ENCODE data around the gene MDFI.

The MDFI gene

DNA sequence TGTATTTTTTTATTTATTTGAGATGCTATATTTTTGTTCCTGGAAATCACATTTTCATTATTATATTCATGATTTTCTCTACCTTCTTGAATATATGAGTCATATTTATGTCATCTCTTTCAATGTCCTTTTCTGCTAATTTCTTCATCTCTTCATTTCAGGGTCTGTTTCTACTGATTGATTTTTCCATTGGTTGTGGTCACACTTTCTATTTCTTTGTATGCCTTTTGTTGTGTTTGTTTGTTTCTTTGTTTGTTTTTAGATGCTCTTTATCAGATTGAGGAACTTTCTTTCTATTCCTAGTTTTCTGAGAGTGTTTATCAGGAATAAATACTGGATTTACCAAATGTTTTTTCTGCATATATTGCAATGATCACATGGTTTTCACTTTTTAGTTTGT lies 16.9 kb upstream of the MDFI start:
- H3K27ac ChIP-seq = no peak overlapping the region
- H3K4me3 ChIP-seq = no peak overlapping the region
- no peaks in the 10 kb centered on the region for H4K20me1 ChIP-seq
- H3K4me2 ChIP-seq = no peak overlapping the region
- peaks cover 65% of the 10 kb centered on the region for H3K4me1 ChIP-seq
- H3K9ac ChIP-seq = no peak overlapping the region
- no peak for TF ChIP-seq Cebpa-rat (IDR thresholded peaks at IDR 0.05)
- no peaks in the 10 kb centered on the region for H3K36me3 ChIP-seq
- peaks cover 24% of the 10 kb centered on the region for H3K9me3 ChIP-seq
- H3K27me3 ChIP-seq = no peaks in the 10 kb centered on the region

DNA sequence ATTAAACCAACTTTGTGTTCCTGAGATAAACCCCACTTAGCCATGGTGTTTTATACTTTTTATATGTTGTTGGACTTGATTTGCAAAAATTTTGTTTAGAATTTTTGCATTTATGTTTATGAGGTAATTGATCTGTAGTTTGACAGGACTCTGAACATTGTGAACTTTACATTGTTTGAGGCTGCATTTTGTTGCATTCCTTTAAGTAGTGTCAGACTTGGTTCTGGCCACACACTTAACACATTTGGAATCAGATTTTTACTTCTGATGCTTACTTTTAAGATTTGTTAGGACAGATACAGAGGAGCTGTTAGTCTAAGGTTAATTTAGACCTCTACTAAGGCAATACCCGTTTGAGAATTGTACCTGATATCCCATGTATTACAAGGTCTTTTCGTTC lies 16.5 kb upstream of the MDFI start:
- H3K4me1 ChIP-seq = peaks cover 70% of the 10 kb centered on the region
- no peak overlapping the region for H3K4me3 ChIP-seq
- no peak for TF ChIP-seq Cebpa-rat (IDR thresholded peaks at IDR 0.05)
- H3K27me3 ChIP-seq = no peaks in the 10 kb centered on the region
- no peaks in the 10 kb centered on the region for H3K36me3 ChIP-seq
- H3K9me3 ChIP-seq = peaks cover 24% of the 10 kb centered on the region
- no peaks in the 10 kb centered on the region for H4K20me1 ChIP-seq
- no peak overlapping the region for H3K9ac ChIP-seq
- peak overlapping the region; percentile 84 for H3K4me2 ChIP-seq
- peak overlapping the region; percentile 96 for H3K27ac ChIP-seq

DNA sequence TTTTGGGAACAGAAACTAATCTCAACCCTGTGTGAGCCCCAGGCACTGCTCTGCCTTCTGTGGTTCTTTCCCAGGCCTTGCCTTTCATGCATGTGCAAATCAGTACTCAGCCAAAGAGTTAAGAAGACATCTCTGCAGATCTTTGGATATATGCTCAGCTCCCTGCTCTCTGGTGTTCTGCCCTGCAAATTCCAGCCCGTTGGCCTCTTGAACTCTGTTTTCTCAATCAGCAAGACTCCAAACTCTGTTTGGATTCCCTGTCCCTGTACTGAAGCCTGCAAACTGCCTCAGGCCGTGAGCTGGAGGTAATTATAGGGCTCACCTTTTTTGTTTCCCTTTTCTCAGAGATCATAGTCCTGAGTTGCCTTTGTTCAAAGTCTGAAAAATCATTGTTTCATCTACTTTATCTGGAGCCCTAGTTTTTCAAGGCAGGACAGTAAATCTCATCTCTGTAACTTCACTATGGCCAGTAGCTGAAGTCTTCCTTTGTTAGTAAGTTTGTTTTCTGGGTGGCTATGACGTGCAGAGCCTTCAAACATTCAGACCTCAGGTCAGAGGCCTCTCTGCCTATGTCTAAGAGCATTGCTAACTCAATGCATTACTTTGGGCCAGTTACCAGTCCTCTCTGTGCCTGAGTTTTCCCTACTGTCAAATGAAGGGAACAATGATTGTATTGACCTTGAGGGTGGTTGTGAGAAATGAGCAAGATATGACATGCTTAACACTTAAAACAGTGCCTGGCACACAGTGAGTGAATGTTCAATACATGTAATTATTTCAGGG lies 15.9 kb upstream of the MDFI start:
- Histone ChIP-seq H3K4me3 (no peak overlapping the region), H3K4me2 (peak overlapping the region; percentile 84), H3K27ac (peak overlapping the region; percentile 96), H3K9ac (peak overlapping the region; percentile 78), H3K9me3 (peaks cover 24% of the 10 kb centered on the region), H3K27me3 (no peaks in the 10 kb centered on the region), H4K20me1 (no peaks in the 10 kb centered on the region), H3K4me1 (peaks cover 76% of the 10 kb centered on the region), H3K36me3 (no peaks in the 10 kb centered on the region)
- no peak for TF ChIP-seq Cebpa-rat (IDR thresholded peaks at IDR 0.05)

DNA sequence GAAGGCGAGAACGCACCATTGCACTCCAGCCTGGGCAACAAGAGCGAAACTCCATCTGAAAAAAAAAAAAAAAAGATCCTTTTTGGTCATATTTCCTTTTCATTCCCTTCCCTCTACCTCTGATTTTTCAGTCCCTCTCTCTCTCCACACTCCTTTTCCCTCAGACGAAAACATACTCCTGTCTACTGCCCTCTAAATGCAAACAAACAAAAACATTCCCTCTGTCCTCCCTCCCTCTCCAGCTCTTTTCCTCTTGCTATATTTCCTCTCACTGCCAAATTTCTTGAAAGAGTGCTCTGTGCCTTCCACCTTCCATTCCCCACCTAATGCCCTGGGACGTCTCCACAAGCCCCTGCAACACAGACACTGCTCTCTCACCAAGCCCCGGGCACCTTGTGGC lies 14.9 kb upstream of the MDFI start:
- H3K4me3 ChIP-seq = 0 out of 2 replicates have a peak overlapping the region, but pooled peaks have one; percentile 28
- H4K20me1 ChIP-seq = no peaks in the 10 kb centered on the region
- TF ChIP-seq Cebpa-rat (IDR thresholded peaks at IDR 0.05) = no peak

DNA sequence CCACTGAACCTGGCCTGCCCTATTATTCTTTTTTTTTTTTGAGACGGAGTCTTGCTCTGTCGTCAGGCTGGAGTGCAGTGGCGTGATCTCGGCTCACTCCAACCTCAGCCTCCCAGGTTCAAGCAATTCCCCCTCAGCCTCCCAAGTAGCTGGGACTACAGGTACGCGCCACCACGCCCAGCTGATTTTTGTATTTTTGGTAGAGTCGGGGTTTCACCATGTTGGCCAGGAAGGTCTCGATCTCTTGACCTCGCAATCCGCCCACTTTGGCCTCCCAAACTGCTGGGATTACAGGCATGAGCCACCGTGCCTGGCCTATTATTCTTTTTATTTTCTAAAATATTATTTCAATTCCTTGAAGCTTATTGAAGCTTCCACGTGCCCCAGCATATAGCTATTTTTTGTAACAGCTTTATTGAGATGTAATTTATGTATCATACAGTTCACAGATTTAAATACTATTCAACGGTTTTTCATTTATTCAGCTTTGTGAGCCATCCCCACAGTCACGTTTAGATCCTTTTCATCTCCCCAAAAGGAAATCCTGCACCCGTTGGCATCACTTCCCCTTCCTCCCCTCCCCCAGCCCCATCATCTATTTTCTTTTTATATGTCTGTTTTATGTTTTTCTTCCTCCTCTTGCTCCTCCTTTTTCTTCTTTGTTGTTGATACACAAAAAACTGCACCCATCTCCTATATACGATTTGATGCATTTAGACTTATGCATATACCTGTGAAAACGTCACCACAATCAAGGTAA lies 13.5 kb upstream of the MDFI start:
- H3K4me3 ChIP-seq = peak overlapping the region; percentile 43
- H3K36me3 ChIP-seq = no peaks in the 10 kb centered on the region
- H3K4me1 ChIP-seq = peaks cover 80% of the 10 kb centered on the region
- H3K9ac ChIP-seq = peak overlapping the region; percentile 78
- H3K27ac ChIP-seq = peak overlapping the region; percentile 96
- no peak for TF ChIP-seq Cebpa-rat (IDR thresholded peaks at IDR 0.05)
- peaks cover 24% of the 10 kb centered on the region for H3K9me3 ChIP-seq
- no peaks in the 10 kb centered on the region for H3K27me3 ChIP-seq
- peak overlapping the region; percentile 84 for H3K4me2 ChIP-seq
- H4K20me1 ChIP-seq = no peaks in the 10 kb centered on the region

More for the DNA sequence above, 14.9 kb upstream of the MDFI start:
- H3K27me3 ChIP-seq = no peaks in the 10 kb centered on the region
- peaks cover 77% of the 10 kb centered on the region for H3K4me1 ChIP-seq
- H3K27ac ChIP-seq = peak overlapping the region; percentile 96
- H3K36me3 ChIP-seq = no peaks in the 10 kb centered on the region
- H3K4me2 ChIP-seq = peak overlapping the region; percentile 84
- H3K9ac ChIP-seq = peak overlapping the region; percentile 78
- peaks cover 24% of the 10 kb centered on the region for H3K9me3 ChIP-seq

DNA sequence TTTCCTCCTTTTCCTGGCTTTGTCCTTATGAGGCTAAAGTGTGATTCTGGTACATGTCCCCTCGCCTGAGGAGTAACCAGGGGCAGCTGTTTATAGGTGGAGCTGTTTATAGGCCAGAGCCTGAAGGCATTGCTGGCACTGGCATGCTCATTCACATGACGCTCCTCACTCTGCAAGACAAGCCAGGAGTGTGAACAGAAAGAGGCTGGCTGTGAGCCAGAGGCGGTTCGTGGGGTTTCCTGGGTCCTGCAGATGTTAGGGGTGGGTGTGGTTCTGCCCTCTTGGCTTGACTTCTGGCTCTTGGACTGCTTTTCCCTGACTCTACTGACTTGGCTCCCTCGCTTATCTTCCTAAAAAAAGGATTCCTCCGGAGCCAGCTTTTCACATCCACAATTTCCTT lies 12.8 kb upstream of the MDFI start:
- Histone ChIP-seq H4K20me1 (no peaks in the 10 kb centered on the region), H3K4me1 (peaks cover 85% of the 10 kb centered on the region), H3K9ac (peak overlapping the region; percentile 78), H3K4me2 (peak overlapping the region; percentile 84), H3K4me3 (peak overlapping the region; percentile 43; the same call in 1 of the 2 replicates), H3K27ac (peak overlapping the region; percentile 96), H3K27me3 (no peaks in the 10 kb centered on the region), H3K36me3 (no peaks in the 10 kb centered on the region), H3K9me3 (peaks cover 19% of the 10 kb centered on the region)
- TF ChIP-seq Cebpa-rat (IDR thresholded peaks at IDR 0.05) = no peak

- Histone ChIP-seq H3K4me1 (peaks cover 88% of the 10 kb centered on the region), H3K4me3 (peak overlapping the region; percentile 26; the same call in 1 of the 2 replicates), H3K4me2 (peak overlapping the region; percentile 84), H3K27me3 (no peaks in the 10 kb centered on the region), H3K9me3 (peaks cover 13% of the 10 kb centered on the region), H3K9ac (peak overlapping the region; percentile 78), H4K20me1 (no peaks in the 10 kb centered on the region), H3K36me3 (no peaks in the 10 kb centered on the region), H3K27ac (peak overlapping the region; percentile 96)
- TF ChIP-seq Cebpa-rat (IDR thresholded peaks at IDR 0.05) = no peak
Observed at GRCh38 chr6:41626022-41626421, 12.2 kb upstream of the MDFI start.

- H3K27ac ChIP-seq = peak overlapping the region; percentile 96
- no peaks in the 10 kb centered on the region for H4K20me1 ChIP-seq
- H3K36me3 ChIP-seq = no peaks in the 10 kb centered on the region
- TF ChIP-seq Cebpa-rat (IDR thresholded peaks at IDR 0.05) = no peak
- peak overlapping the region; percentile 26; the same call in 1 of the 2 replicates for H3K4me3 ChIP-seq
- no peaks in the 10 kb centered on the region for H3K27me3 ChIP-seq
- peaks cover 88% of the 10 kb centered on the region for H3K4me1 ChIP-seq
- peak overlapping the region; percentile 84 for H3K4me2 ChIP-seq
- H3K9ac ChIP-seq = peak overlapping the region; percentile 78
- H3K9me3 ChIP-seq = peaks cover 4% of the 10 kb centered on the region
Observed at GRCh38 chr6:41626917-41627316, 11.4 kb upstream of the MDFI start.

GRCh38 chr6:41629128-41629527 lies 9.1 kb upstream of the MDFI start:
- Histone ChIP-seq H4K20me1 (no peaks in the 10 kb centered on the region), H3K27me3 (no peaks in the 10 kb centered on the region), H3K4me3 (no peak overlapping the region), H3K4me2 (peak overlapping the region; percentile 11; the same call in 1 of the 2 replicates), H3K9me3 (no peaks in the 10 kb centered on the region), H3K9ac (no peak overlapping the region), H3K36me3 (no peaks in the 10 kb centered on the region), H3K27ac (peak overlapping the region; percentile 31; the same call in 1 of the 2 replicates), H3K4me1 (peaks cover 82% of the 10 kb centered on the region)
- no peak for TF ChIP-seq Cebpa-rat (IDR thresholded peaks at IDR 0.05)

DNA sequence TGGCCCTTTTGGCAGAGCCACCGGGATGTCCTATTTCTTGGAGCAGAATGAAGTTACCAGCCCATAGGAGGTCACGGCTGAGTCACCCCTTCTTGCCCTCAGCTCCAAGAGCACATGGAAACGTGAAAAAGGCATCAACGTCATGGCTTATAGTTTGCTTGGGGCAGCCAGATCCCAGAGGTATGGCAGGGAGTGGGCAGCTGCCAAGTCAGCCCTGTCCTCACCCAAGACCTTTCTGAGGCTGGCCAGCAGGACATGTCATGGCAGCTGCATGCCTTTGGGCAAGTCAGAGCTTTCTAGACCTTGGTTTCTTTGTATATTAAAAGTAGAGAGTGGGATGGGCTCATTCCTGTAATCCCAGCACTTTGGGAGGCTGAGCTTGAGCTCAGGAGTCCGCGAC lies 8.2 kb upstream of the MDFI start:
- no peaks in the 10 kb centered on the region for H4K20me1 ChIP-seq
- H3K9me3 ChIP-seq = no peaks in the 10 kb centered on the region
- no peak overlapping the region for H3K4me3 ChIP-seq
- H3K36me3 ChIP-seq = no peaks in the 10 kb centered on the region
- peak overlapping the region; percentile 11; the same call in 1 of the 2 replicates for H3K4me2 ChIP-seq
- H3K27me3 ChIP-seq = no peaks in the 10 kb centered on the region
- peaks cover 83% of the 10 kb centered on the region for H3K4me1 ChIP-seq
- TF ChIP-seq Cebpa-rat (IDR thresholded peaks at IDR 0.05) = no peak
- H3K9ac ChIP-seq = no peak overlapping the region
- H3K27ac ChIP-seq = peak overlapping the region; percentile 31; the same call in 1 of the 2 replicates

Measured in BLaER1 (cell line).